ENCODE measurements around the gene HAAO. TPM values are rescaled to one million over a fixed set of nuclear protein-coding genes. Genes with fewer than 3 reads are reported as not detected.

The HAAO gene
- 0.97 and 2.6 TPM in 2 replicates for total RNA-seq (2014; rRNA removed; shearing (Covaris generic))
- polyA plus RNA-seq (2016; fragmentation: Nextera tagmentation; extraction: Ambion mirVana), result 2.4 and 3.2 TPM in 2 replicates
- long read RNA-seq, partial matches to known transcripts, result 0 of 3 reads
- long read RNA-seq, other reads (novel, unspliced or antisense), result 1 of 3 reads

- Histone ChIP-seq H3K79me2 (replicated peaks; ENCODE audit: insufficient read depth) (no peaks in the 10 kb centered on the region), H2AFZ (peak within 1 kb of the TSS; percentile 99), H3K27ac (ENCODE audit: low read depth) (no peak within 1 kb of the TSS), H3K4me1 (ENCODE audit: insufficient read depth) (peaks cover 17% of the 10 kb centered on the region), H3K4me3 (peak within 1 kb of the TSS; percentile 89), H3K9me2 (ENCODE audit: insufficient read depth) (0 out of 2 replicates have a peak, but pooled peaks cover 3% of the 10 kb centered on the region), H3K27me3 (ENCODE audit: insufficient read depth) (peaks cover 33% of the 10 kb centered on the region), H3K4me2 (peak within 1 kb of the TSS; percentile 98), H3F3A (replicated peaks; ENCODE audit: low read depth) (peaks cover 13% of the 10 kb centered on the region), H4K20me1 (replicated peaks; ENCODE audit: insufficient read depth) (no peaks in the 10 kb centered on the region), H3K36me3 (ENCODE audit: insufficient read depth) (no peaks in the 10 kb centered on the region)
- TF ChIP-seq STAT1 (IDR thresholded peaks at IDR 0.05; ENCODE audit: unreplicated experiment) (no peak), REST (IDR thresholded peaks at IDR 0.05; ENCODE audit: unreplicated experiment) (no peak), ZNF462 (CRISPR knock-in tag; IDR thresholded peaks at IDR 0.05) (no peak), JUNB (IDR thresholded peaks at IDR 0.05; ENCODE audit: unreplicated experiment) (no peak), CTCF (conservative IDR thresholded peaks at IDR 0.05; ENCODE audit: low read depth in 2 of 2) (peak; percentile 11 to 22; a peak in 2 of 4 replicates), ETS1 (IDR thresholded peaks at IDR 0.05) (no peak), POLR2AphosphoS5 (IDR thresholded peaks at IDR 0.05; ENCODE audit: low read depth) (peak; percentile 24), ZNF331 (CRISPR knock-in tag; IDR thresholded peaks at IDR 0.05; ENCODE audit: low read depth) (no peak), ZNF114 (CRISPR knock-in tag; IDR thresholded peaks at IDR 0.05) (no peak)
- H3K36me3 Mint-ChIP-seq (ENCODE audit: low read depth), result no peaks in the 10 kb centered on the region; the same call in 1 of the 3 replicates
- H3K27ac Mint-ChIP-seq, result peak within 1 kb of the TSS; percentile 33; the same call in 1 of the 2 replicates
- peak within 1 kb of the TSS; percentile 83 for H3K4me3 Mint-ChIP-seq
- no peaks in the 10 kb centered on the region; the same call in 2 of the 3 replicates for H3K9me3 Mint-ChIP-seq
- DNase-seq (ENCODE audit: low spot score) (peak; percentile 83), ATAC-seq (peak; percentile 73)
- peaks cover 27% of the 10 kb centered on the region for H3K27me3 Mint-ChIP-seq (ENCODE audit: insufficient read depth, low read depth, poor library complexity)
- peaks cover 32% of the 10 kb centered on the region for H3K4me1 Mint-ChIP-seq
These were observed at the start of gene HAAO for GRCh38 chr2:42792583-42793333. Gene HAAO, minus strand, starts transcription at chr2:42792583. Its CDS starts 47 bp downstream, at chr2:42792536.
